Head of caudate nucleus (tissue), 42 donors: ENCODE measurements around the gene NT5DC3.

Experiments used
- DNase-seq, 42 donors: peaks; one replicate each; pipeline versions ENCODE4 v3.0.0 to v3.0.0-alpha.2; 2020 to 2021; ENCODE audit warnings: mixed read lengths in 7 of 42
- intact Hi-C: fragments of 100-400 bp; cut with DNase I; formaldehyde crosslinking; loops from one replicate; pipeline ENCODE4 v1.15.0; 2022

NT5DC3 gene

GRCh38 chr12:103799857-103800771 lies 40.9 kb downstream of the NT5DC3 start:
- peak; percentile 19 to 78 (median 57) for DNase-seq
- intact Hi-C loops, result no loop called here

GRCh38 chr12:103799504-103799856 lies 41.6 kb downstream of the NT5DC3 start:
- intact Hi-C loops, result no loop called here
- no peak for DNase-seq

GRCh38 chr12:103798586-103798985 lies 42.4 kb downstream of the NT5DC3 start:
- DNase-seq, result no peak
- intact Hi-C loops, result no loop called here

- DNase-seq, result no peak
- intact Hi-C loops, result no loop called here
These were observed 46.5 kb downstream of the NT5DC3 start for GRCh38 chr12:103794309-103795213.

GRCh38 chr12:103793512-103794045 lies 47.5 kb downstream of the NT5DC3 start:
- peak in 1 of 42 donors; percentile 2 for DNase-seq
- intact Hi-C loops, result no loop called here

GRCh38 chr12:103793046-103793445 lies 48.0 kb downstream of the NT5DC3 start:
- DNase-seq, result no peak
- intact Hi-C loops, result no loop called here

GRCh38 chr12:103791350-103791920 lies 49.6 kb downstream of the NT5DC3 start:
- intact Hi-C loops, result no loop called here
- no peak for DNase-seq

GRCh38 chr12:103786201-103786600 lies 54.8 kb downstream of the NT5DC3 start:
- DNase-seq, result peak in 1 of 42 donors; percentile 1
- intact Hi-C loops, result no loop called here

GRCh38 chr12:103785243-103786031 lies 55.6 kb downstream of the NT5DC3 start:
- intact Hi-C loops, result no loop called here
- peak in 1 of 42 donors; percentile 4 for DNase-seq

GRCh38 chr12:103783744-103784664 lies 57.0 kb downstream of the NT5DC3 start:
- DNase-seq, result no peak
- intact Hi-C loops, result no loop called here

- intact Hi-C loops, result no loop called here
- DNase-seq, result peak in 1 of 42 donors; percentile 11
These were observed 58.6 kb downstream of the NT5DC3 start for GRCh38 chr12:103782399-103782798.

- no peak for DNase-seq
- intact Hi-C loops, result no loop called here
These were observed 60.0 kb downstream of the NT5DC3 start for GRCh38 chr12:103780992-103781391.

- intact Hi-C loops, result no loop called here
These were observed 61.0 kb downstream of the NT5DC3 start for GRCh38 chr12:103780093-103780440.

GRCh38 chr12:103779410-103780092 lies 61.5 kb downstream of the NT5DC3 start:
- intact Hi-C loops, result loop anchor here (10.0 kb wide), 1 partner anchor 85 kb away; no protein-coding TSS in a partner anchor
- DNase-seq, result no peak

More at GRCh38 chr12:103780093-103780440, 61.0 kb downstream of the NT5DC3 start:
- no peak for DNase-seq

GRCh38 chr12:103778781-103779180 lies 62.3 kb downstream of the NT5DC3 start:
- intact Hi-C loops, result loop anchor here (10.0 kb wide), 1 partner anchor 86 kb away; no protein-coding TSS in a partner anchor
- no peak for DNase-seq

- peak in 1 of 42 donors; percentile 26 for DNase-seq
- intact Hi-C loops, result loop anchor here (10.0 kb wide), 1 partner anchor 90 kb away; no protein-coding TSS in a partner anchor
These were observed 66.0 kb downstream of the NT5DC3 start for GRCh38 chr12:103774977-103775560.
